ENCODE results near the gene ANKRD27. TPM values are rescaled to one million over a fixed set of nuclear protein-coding genes. Genes with fewer than 3 reads are reported as not detected.
A peak's percentile ranks its signal among the peaks of the same experiment; 100 is the strongest.

The ANKRD27 gene
- total RNA-seq, 2 experiments from 2014 or later = 16.5 to 17.6 TPM

DNA sequence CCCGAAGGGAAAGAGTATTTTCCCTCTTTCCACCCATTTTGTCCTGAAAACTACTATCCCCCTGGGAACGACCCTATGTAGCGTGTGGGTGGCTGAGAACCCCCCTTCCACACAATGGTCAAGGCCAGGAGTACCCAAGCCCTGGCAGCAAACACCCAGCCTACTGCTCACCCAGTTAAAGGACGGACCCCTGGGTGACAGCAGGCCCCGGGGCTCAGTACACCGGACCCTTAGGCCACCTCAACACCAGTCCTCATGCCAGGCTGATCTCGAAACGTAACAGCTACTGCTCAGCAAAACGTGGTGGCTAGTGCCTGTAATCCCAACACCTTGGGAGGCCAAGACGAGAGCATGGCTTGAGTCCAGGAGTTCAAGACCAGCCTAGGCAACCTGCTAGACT lies 1.4 kb downstream of the ANKRD27 start:
- TF ChIP-seq, protein P1, sequence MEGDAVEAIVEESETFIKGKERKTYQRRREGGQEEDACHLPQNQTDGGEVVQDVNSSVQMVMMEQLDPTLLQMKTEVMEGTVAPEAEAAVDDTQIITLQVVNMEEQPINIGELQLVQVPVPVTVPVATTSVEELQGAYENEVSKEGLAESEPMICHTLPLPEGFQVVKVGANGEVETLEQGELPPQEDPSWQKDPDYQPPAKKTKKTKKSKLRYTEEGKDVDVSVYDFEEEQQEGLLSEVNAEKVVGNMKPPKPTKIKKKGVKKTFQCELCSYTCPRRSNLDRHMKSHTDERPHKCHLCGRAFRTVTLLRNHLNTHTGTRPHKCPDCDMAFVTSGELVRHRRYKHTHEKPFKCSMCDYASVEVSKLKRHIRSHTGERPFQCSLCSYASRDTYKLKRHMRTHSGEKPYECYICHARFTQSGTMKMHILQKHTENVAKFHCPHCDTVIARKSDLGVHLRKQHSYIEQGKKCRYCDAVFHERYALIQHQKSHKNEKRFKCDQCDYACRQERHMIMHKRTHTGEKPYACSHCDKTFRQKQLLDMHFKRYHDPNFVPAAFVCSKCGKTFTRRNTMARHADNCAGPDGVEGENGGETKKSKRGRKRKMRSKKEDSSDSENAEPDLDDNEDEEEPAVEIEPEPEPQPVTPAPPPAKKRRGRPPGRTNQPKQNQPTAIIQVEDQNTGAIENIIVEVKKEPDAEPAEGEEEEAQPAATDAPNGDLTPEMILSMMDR (IDR thresholded peaks at IDR 0.05) = no peak
- H3K9me3 Mint-ChIP-seq = no peaks in the 10 kb centered on the region
- POLR2A ChIA-PET = interaction anchor here (0.6 to 3.9 kb wide), 2 partner anchors 18 to 93 kb away, joined by 3 to 58 read pairs; partner anchors contain the start of gene NUDT19
- Histone ChIP-seq H3K9me3 (ENCODE audit: control insufficient read depth in 1 of 2, insufficient read depth in 1 of 2, low read length in 2 of 2) (no peaks in the 10 kb centered on the region), H3K4me3 (ENCODE audit: low read length) (peak overlapping the region; percentile 89), H3K27ac (ENCODE audit: low read depth in 1 of 2, low read length in 2 of 2) (no peak overlapping the region), H3K4me1 (ENCODE audit: insufficient read depth, low read length) (peaks cover 60% of the 10 kb centered on the region), H3K36me3 (ENCODE audit: insufficient read depth, low read length) (no peaks in the 10 kb centered on the region), H3K27me3 (ENCODE audit: control insufficient read depth in 1 of 2, insufficient read depth in 2 of 2, low read length in 2 of 2) (peaks cover 14 to 16% of the 10 kb centered on the region in 2 experiments)
- peak overlapping the region; percentile 79 for H3K27ac Mint-ChIP-seq
- H3K4me1 Mint-ChIP-seq (ENCODE audit: low read depth) = peaks cover 61% of the 10 kb centered on the region
- H3K27me3 Mint-ChIP-seq = peaks cover 8% of the 10 kb centered on the region
- H3K36me3 Mint-ChIP-seq (ENCODE audit: low read depth) = peaks cover 21% of the 10 kb centered on the region
- peak overlapping the region; percentile 94 for H3K4me3 Mint-ChIP-seq
- CTCF ChIA-PET = interaction anchor here (1.1 to 1.3 kb wide), 2 partner anchors 18 to 41 kb away, joined by 3 read pairs; partner anchors contain the start of gene NUDT19
- intact Hi-C loops (cut with DNase I, micrococcal nuclease) = loop anchor here in 1 of 2 experiments (5.0 to 10.0 kb wide), 5 partner anchors 71 to 504 kb away; partner anchors contain the start of genes DPY19L3, GPATCH1 and ZNF507
- DNase-seq (peak in 1 of 14 experiments; percentile 23), ATAC-seq (ENCODE audit: poor library complexity) (no peak)

DNA sequence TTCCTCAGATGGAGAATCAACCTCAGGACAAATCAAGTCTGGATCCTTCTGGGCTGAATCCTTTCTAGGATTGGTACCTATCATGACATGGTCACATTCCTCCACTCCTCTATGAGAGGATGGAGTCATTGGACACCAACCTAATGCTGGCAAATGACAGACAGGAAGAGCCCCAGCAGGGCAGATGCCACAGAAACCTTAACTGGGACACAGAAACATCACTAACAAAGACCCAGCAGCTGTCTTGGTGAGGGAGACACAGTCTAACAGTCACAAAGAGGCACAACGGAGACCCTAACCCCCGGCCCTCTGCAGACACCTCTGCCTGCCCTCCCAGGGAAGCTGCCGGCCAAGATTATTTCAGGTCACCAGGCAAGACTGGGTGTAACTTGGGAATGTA lies 2.1 kb downstream of the ANKRD27 start:
- Histone ChIP-seq H3K9me3 (ENCODE audit: control insufficient read depth in 1 of 2, insufficient read depth in 1 of 2, low read length in 2 of 2) (no peaks in the 10 kb centered on the region), H3K36me3 (ENCODE audit: insufficient read depth, low read length) (no peaks in the 10 kb centered on the region), H3K27me3 (ENCODE audit: control insufficient read depth in 1 of 2, insufficient read depth in 2 of 2, low read length in 2 of 2) (peaks cover 10 to 13% of the 10 kb centered on the region in 2 experiments), H3K4me3 (ENCODE audit: low read length) (no peak overlapping the region), H3K4me1 (ENCODE audit: insufficient read depth, low read length) (peaks cover 60% of the 10 kb centered on the region), H3K27ac (ENCODE audit: low read depth in 1 of 2, low read length in 2 of 2) (no peak overlapping the region)
- Mint-ChIP-seq H3K27me3 (peaks cover 8% of the 10 kb centered on the region), H3K36me3 (ENCODE audit: low read depth) (peaks cover 24% of the 10 kb centered on the region), H3K4me1 (ENCODE audit: low read depth) (peaks cover 61% of the 10 kb centered on the region), H3K9me3 (no peaks in the 10 kb centered on the region), H3K27ac (no peak overlapping the region), H3K4me3 (peak overlapping the region; percentile 94)
- CTCF ChIA-PET = interaction anchor here (1.3 kb wide), 1 partner anchor 40 kb away, joined by 3 read pairs; no protein-coding TSS in a partner anchor
- intact Hi-C loops (cut with DNase I, micrococcal nuclease) = loop anchor here in 1 of 2 experiments (5.0 to 10.0 kb wide), 5 partner anchors 71 to 504 kb away; partner anchors contain the start of genes DPY19L3, GPATCH1 and ZNF507
- DNase-seq = no peak
- TF ChIP-seq, protein P1 (IDR thresholded peaks at IDR 0.05) = no peak
- ATAC-seq (ENCODE audit: poor library complexity) = no peak
- POLR2A ChIA-PET = no interaction called here

DNA sequence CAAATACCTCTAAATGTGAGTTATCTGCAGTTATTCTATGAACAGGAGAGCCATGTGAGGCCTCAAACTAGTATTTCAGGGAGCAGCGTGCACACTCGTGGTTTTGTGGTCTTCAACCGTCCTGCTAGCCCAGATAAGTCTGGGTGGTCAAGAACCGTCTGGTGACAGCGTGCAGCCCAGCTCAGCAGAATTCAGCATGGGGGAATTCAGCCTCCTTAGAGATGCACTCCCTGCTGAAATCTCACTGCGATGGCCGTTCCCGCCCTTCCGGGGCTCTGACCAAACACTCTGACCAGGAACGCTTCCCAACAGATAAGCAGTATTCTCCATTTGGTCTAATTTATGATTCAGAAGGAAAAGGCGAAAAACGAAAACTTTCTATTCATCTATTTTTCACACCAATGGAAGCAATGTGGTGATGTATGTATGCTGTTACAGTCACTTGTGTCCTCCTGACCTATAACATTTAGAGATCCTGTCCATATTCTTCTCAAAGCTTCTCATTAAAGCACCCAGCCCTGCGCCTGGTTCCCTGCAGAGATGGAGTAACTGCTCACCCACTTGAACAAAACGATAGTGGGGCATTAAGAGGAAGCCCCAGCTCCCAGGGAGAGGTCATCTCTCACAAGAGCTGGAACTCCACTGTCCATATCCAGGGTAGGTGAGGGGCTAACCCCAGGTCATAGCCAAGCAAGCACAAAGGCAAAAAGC lies 2.9 kb downstream of the ANKRD27 start:
- Mint-ChIP-seq H3K9me3 (no peaks in the 10 kb centered on the region), H3K27me3 (peaks cover 1% of the 10 kb centered on the region), H3K27ac (no peak overlapping the region), H3K4me3 (peak overlapping the region; percentile 94), H3K4me1 (ENCODE audit: low read depth) (peaks cover 55% of the 10 kb centered on the region), H3K36me3 (ENCODE audit: low read depth) (peaks cover 25% of the 10 kb centered on the region)
- ChIA-PET CTCF (interaction anchor here (0.8 kb wide), 1 partner anchor 10 kb away, joined by 3 read pairs; no protein-coding TSS in a partner anchor), POLR2A (no interaction called here)
- H3K27ac ChIP-seq (ENCODE audit: low read depth in 1 of 2, low read length in 2 of 2) = no peak overlapping the region
- DNase-seq (no peak), ATAC-seq (ENCODE audit: poor library complexity) (no peak)
- H3K27me3 ChIP-seq (ENCODE audit: control insufficient read depth in 1 of 2, insufficient read depth in 2 of 2, low read length in 2 of 2) = peaks cover 4 to 5% of the 10 kb centered on the region in 2 experiments
- no peak overlapping the region for H3K4me3 ChIP-seq (ENCODE audit: low read length)
- TF ChIP-seq, protein P1 (IDR thresholded peaks at IDR 0.05) = no peak
- intact Hi-C loops (cut with DNase I, micrococcal nuclease) = loop anchor here in 1 of 2 experiments (5.0 to 10.0 kb wide), 5 partner anchors 70 to 505 kb away; partner anchors contain the start of genes DPY19L3, GPATCH1 and ZNF507
- H3K36me3 ChIP-seq (ENCODE audit: insufficient read depth, low read length) = peaks cover under 1% of the 10 kb centered on the region
- H3K4me1 ChIP-seq (ENCODE audit: insufficient read depth, low read length) = peaks cover 58% of the 10 kb centered on the region
- no peaks in the 10 kb centered on the region for H3K9me3 ChIP-seq (ENCODE audit: control insufficient read depth in 1 of 2, insufficient read depth in 1 of 2, low read length in 2 of 2)

Measured in CD4-positive, alpha-beta T cell (primary cell).